ENCODE data around the gene ASL. TPM values are rescaled to one million over a fixed set of nuclear protein-coding genes. Genes with fewer than 3 reads are reported as not detected.
"Not testable (repeated sequence)": the region's sequence is repeated elsewhere in the genome, so short reads cannot be mapped to it uniquely, and the experiment has no call there.

ASL gene
- polyA plus RNA-seq (ENCODE audit: insufficient read length in 12 of 12): 10 to 100 TPM in 6 of 12 donors, 1 to 10 TPM in 5, not detected in 1; 6.9 to 23.4 (median 10.2) TPM
- long read RNA-seq, donor 1, transcript ASL-201 (17 exons, 2,143 nt): major isoform, 19 of 79 reads
- long read RNA-seq, donor 1, transcript ASL-205 (16 exons, 1,622 nt): minor isoform, 6 of 79 reads
- long read RNA-seq, donor 1, partial matches to known transcripts: 50 of 79 reads
- long read RNA-seq, donor 1, other reads (novel, unspliced or antisense): 0 of 79 reads
- long read RNA-seq, donor 2, partial matches to known transcripts: 0 of 1 reads
- long read RNA-seq, donor 2, other reads (novel, unspliced or antisense): 0 of 1 reads
- long read RNA-seq, donor 3, partial matches to known transcripts: 0 of 2 reads
- long read RNA-seq, donor 3, other reads (novel, unspliced or antisense): 0 of 2 reads
- long read RNA-seq, donor 4, partial matches to known transcripts: 0 of 2 reads
- long read RNA-seq, donor 4, other reads (novel, unspliced or antisense): 0 of 2 reads
- long read RNA-seq, donor 5, partial matches to known transcripts: 0 of 6 reads
- long read RNA-seq, donor 5, other reads (novel, unspliced or antisense): 0 of 6 reads
- long read RNA-seq, donor 6: 0 reads
- long read RNA-seq, donor 7: 0 reads
- long read RNA-seq, donor 8, partial matches to known transcripts: 0 of 2 reads
- long read RNA-seq, donor 8, other reads (novel, unspliced or antisense): 0 of 2 reads
- long read RNA-seq, donor 9, partial matches to known transcripts: 0 of 3 reads
- long read RNA-seq, donor 9, other reads (novel, unspliced or antisense): 0 of 3 reads
- long read RNA-seq, donor 10, partial matches to known transcripts: 0 of 2 reads
- long read RNA-seq, donor 10, other reads (novel, unspliced or antisense): 0 of 2 reads
- long read RNA-seq, donor 11, partial matches to known transcripts: 0 of 3 reads
- long read RNA-seq, donor 11, other reads (novel, unspliced or antisense): 0 of 3 reads

DNA sequence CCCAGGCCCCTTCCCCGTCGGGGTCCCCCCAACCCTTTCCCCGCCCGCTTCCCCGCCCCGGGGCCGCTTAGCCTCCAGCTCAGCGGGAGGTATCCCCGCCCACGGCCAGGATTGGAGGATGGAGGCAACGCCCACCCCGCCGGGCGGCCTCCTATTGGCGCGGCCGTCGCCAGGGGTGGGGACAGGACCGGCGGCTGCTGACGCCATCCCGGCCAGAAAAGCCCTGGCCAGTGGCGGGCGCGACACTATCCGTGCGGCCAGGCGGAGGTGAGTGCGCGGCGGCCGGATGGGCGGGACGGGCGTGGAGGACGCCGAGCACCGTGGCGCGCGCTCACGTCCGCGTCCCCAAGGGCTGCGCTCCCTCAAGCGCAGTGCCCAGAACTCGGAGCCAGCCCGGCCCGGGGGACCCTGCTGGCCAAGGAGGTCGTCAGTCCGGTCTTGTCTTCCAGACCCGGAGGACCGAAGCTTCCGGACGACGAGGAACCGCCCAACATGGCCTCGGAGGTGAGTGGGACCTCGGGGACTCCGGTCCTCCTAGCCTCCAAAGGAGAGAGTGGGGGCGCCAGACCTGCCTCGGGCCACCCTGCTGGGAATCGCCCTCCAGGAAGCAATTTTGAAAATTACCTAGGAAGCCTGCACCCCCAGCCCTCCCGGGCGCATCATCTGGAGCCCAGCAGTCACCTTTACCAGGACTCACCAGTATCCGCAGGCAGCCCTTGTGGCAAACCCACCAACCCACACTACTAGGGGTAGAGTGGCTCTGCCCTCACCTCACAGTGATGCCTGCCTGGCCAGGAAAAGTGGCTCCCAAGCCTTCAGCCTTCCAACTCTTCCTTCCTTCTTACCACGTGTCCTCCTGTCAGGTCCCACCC lies at the start of gene ASL:
Gene ASL, plus strand, starts transcription at position 230 of the 872 bp plus-strand sequence. Its CDS starts 263 bp downstream, at position 493.
- DNase-seq: peak; percentile 90

DNA sequence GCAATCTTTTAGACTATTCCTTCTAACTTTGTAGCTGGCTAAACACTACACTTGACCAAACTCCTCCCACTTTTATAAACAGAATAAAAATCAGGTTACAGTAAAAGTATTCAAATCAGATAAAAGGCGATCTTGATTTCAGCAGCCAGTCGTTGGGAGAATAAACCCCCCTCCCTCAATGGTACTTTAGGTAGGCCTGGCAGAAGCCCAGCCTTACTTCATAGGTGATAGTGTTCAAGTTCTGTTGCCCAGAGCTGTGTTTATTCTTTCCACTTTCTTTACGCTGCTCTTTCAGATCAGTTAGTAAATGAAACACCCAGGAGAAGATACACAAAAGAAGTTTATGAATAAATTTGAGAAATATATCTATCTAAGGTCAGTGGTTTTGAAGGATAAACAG lies 47.3 kb upstream of the ASL start:
- not testable (repeated sequence) for DNase-seq

DNA sequence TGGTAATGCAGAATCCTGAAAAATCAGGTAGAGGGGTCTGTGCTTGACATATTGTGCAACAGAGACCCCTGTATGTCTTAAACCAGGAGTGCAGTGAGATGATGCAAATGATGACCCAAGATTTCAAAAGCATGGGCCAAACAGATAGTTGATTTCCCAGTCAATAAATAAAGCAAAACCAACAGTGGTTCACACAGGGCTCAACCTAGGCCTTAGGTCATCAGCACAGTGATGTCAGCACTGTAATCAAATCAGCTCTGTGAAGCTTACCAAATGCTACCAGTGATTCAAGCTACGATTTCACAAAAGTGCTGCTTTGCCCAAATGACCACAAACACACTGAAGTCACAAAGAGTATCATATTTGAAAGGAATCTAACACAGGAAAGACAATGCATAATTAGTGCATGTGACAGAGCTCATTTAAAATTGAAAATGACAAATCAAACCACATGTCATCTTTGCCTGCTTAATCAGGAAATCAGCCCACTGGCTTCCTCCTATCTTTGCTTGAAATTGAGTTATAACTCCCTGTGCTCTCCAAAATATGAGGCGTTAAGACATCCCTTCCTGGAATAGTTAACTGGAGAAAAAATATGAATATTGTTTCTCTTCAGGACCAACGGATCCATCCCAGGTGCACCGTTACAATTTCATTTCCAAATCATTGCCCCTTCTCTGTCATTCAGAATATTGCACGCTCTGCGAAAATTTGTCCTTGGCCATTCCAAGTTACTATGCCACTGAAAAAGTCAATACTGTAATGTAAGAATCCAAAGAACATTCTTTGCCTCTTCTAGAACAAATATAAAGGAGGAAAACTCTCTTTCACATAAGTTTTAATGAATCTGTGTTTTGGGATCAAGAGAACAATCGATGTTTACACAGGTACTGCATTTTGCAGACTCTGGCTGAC lies 41.9 kb upstream of the ASL start:
- DNase-seq: no peak

DNA sequence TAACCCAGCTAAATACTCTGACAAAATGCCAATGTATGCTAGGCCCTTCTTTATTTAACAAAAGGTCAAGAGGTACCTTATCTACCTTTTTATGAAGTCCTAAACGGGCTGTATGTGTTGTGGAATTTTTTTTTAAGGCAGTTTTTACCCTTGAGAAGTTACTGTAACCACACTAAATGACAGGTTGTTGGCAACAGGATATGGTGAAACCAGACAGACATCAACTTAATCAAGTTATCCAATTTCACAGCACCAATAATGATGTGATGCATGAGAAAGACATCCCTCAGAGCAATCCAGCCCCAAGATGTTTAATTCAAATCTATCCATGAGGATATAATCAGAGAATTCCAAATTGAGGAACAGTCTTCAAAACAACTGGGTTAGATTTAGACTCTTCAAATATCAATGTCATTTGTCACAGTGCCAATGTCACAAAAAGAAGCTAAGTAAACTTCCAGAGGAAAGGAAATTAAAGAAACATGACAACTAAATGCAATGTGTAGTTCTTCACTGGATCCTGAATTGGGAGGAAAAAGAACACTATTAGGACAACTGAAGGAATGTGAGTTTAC lies 41.1 kb upstream of the ASL start:
- not testable (repeated sequence) for DNase-seq

DNA sequence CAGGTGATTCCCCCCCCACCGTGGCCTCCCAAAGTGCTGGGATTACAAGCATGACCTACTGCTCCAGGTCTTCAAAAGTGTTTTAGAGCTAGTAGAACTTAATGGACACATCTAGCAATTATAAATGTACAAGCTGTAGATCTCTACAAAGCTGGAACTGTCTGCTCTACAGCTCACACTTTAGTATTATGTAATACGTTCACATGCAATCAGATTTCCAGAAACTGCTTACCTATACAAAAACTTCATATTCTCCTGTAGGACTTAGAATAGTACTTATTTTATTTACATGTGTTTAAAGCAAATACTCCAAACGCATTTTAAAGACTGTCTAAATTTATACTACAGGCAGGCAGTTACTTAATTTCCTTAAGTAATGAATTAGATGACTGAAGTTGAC lies 39.2 kb upstream of the ASL start:
- DNase-seq: no peak

DNA sequence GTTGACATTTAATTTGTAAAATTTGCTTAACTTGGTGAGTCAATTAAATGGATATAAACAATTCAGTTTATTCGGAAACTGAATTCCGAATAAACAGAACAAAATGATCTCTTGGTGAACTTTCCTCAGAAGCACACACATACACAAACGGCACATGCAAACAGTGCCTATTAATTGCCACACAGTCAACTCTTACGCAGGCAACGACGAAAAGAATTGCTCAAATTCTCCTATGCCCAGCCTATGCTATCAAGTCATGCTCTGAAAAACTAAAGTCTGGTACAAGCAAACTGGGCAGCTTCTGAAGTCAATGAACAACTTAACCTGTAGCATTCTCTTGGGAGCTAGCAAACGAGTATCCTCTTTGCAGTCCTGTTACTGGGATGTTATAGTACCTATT lies 38.8 kb upstream of the ASL start:
- no peak for DNase-seq

DNA sequence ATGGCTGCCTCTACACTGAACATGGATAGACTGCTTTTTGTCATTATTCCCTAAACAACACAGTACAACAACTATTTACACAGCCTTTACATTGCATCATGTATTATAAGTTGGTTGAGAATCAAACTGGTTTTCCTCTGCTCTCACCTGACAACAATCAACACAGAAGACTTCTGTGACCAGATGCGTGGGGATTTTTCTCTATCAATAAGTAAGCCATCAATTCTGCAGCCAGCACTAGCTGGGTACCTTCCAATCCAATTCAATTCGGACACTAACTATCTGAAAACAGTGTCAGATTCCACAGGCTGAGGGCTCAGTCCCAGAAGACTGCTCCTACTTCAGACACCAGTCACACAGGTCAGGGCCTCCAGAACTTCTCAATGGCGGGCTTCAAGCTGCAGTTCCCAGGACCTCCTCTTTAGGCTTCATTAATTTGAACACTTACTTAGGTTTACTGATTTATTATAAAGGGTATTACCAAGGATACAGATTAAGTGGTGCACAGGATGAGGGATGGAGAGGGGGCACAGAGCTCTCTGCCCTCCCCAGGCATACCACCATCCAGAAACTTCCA lies 36.4 kb upstream of the ASL start:
- DNase-seq: no peak

DNA sequence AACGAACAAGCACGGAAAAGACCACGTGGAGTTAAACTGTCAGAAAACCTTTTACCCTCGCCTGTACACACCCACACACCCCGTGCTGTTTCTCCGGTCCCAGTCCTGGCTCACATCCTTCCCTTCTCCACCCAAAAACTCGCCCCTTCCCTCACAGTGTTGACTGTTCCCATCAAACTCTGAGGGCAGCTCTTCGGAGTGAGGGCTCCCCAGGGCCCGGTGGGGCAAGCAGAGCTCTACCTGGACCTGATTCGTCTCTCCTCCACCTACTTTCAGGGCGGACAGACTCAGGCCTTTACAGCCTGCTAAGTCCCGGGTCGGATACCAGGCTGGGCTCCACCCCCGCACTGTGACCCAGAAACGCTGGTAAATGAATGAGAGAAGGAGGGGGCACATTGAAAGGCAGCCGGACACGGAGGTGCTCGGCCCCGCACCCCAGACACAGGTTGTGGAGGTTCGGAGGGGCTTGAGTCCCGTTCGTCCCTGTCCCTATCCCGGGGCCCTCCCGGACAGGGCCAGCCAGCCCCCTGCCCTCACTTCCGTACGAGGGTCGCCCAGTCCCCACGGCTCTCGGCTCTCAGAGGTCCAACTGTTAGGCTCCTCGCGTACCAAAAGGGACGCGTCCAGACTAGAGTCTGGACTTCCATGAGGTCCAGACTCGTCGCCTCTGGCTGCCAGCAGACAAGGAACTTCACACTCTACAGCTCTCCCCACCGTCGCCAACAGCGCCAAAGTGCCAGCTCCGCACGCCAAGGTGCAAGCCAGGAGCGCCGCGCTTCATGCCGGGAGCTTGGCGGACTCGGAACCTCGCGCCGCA lies 31.7 kb upstream of the ASL start:
- DNase-seq: peak; percentile 26

DNA sequence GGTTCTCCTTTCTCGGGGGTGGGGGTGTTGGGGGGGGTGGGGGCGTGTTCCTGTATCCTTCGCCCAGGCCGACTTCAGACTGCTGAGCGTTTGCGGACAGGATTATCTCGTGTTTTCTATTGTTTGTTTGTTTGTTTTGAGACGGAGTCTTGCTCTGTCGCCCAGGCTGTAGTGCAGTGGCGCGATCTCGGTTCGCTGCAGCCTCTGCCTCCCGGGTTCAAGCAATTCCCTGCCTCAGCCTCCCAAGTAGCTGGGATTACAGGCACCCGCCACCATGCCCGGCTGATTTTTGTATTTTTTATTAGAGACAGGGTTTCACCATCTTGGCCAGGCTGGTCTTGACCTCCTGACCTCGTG lies 31.1 kb upstream of the ASL start:
- DNase-seq: not testable (repeated sequence)

DNA sequence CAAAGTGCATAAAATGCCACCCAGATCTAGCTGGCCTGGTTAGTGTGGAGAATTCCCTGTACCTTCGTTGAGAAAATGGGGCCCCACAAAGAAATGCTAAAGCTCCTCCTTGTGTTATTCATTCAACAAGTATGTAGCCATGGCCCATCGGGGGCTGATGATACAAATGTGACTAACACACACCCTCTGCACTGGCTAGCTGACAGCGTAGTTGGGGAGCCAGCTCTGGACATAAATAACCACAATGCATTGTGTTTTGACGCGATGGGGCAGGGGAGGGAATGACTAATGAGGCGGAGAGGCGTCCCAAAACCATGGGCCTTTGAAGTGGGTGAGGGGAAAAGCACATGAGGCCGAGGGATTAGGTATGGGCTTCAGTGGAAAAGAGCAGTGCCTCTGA lies 28.2 kb upstream of the ASL start:
- no peak for DNase-seq

DNA sequence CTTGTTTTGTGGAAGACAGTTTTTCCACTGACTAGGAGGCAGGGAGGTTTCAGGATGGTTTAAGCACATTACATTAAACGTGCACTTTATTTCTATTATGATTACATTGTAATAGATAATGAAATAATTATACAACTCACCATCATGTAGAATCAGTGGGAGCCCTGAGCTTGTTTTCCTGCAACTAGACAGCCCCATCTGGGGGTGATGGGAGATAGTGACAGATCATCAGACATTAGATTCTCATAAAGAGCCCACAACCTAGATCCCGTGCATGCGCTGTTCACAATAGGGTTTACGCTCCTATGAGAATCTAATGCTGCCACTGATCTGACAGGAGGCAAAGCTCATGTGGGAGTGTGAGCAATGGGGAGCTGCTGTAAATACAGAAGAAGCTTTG lies 25.7 kb upstream of the ASL start:
- not testable (repeated sequence) for DNase-seq

DNA sequence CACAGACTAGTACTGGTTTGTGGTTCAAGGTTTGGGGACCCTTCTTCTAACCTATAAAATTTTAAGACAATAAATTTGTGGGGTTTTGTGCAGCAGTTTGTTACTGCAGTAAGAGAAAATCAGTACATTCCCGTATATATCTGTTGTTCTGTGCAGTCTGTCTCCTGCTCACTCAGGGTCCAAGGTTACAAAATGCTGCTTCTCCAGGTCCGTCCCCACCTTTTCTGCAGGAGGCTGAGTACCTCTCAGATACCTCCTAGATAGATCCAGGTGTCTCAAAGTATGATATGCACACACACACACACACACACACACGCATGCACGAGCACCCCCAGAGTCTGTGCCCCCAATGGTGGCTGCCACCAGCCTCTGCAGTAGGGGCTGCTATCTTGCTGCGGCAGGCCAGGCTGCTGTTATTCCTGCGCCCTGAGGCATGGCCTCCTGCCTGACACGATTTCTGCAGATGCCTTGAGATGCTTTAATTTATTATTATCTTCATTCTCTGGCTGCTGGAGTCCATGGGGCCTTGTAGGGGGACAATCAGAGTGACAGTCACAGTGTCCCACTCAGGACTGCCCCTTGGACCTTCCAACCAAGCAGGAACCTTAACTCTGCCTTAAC lies 25.2 kb upstream of the ASL start:
- DNase-seq: no peak

DNA sequence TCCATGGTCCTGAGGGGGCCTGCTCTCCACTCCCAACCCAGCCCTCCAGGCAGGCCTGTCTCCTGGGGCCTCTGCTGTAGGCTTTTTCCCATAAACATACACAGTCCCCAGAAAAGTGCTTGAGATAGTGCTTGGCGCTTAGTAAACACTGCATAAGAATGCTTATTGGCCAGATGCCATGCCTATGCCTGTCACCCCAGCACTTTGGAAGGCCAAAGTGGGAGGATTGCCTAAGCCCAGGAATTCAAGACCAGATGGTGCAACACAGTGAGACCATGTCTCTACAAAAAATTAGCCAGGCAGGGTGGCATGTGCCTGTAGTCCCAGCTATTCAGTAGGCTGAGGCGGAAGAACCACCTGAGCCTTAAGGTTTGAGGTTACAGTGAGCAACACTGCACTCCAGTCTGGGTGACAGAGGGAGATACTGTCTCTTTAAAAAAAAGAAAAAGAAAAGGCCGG lies 24.6 kb upstream of the ASL start:
- no peak for DNase-seq

DNA sequence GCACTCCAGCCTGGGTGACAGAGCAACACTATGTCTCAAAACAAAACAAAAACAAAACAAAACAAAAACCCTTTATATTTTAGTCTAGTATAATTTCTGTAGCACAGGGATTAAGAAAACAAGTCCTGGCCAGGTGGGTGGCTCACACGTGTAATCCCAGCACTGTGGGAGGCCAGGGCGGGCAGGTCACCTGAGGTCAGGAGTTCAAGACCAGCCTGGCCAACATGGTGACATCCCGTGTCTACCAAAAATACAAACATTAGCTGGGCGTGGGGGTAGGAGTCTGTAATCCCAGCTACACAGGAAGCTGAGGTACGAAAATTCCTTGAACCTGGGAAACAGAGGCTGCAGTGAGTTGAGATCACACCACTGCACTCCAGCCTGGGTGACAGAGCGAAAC lies 23.2 kb upstream of the ASL start:
- DNase-seq: no peak

DNA sequence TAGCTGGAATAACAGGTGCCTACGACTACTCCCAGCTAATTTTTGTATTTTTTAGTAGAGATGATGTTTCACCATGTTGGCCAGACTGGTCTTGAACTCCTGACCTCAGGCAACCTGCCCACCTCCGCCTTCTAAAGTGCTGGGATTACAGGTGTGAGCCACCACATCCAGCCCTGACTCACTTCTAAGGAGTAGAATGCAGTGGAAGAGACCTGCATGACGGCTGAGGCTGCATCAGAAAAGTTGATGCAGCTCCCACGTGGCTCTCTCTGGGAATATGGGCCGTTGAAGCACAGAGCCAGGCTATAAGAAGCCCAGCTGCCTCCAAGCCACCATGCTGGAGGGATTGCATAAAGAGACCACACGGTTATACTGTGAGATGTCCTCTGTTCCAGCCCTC lies 21.6 kb upstream of the ASL start:
- no peak for DNase-seq

DNA sequence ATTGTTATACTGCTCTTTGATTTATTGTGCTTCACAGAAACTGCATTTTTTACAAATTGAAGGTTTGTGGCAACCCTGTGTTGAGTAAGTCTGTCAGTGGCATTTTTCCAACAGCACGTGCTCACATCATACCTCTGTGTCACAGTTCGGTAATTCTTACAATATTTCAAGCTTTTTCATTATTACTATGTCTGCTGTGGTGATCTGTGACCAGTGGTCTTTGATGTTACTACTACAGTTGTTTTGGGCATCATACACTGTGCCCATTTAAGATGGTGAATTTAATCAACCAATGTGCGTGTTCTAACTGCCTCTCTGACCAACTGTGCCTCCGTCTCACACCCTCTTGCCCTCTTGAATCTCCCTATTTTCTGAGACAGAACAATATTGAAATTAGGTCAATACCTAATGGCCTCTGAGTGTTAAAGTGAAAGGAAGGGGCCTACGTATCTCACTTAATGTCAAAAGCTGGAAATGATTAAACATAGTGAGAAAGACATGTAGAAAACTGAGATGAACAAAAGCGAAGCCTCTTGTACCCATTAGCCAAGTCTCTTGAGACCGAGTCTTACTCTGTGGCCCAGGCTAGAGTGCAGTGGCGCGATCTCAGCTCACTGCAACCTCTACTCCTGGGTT lies 20.2 kb upstream of the ASL start:
- DNase-seq: no peak

DNA sequence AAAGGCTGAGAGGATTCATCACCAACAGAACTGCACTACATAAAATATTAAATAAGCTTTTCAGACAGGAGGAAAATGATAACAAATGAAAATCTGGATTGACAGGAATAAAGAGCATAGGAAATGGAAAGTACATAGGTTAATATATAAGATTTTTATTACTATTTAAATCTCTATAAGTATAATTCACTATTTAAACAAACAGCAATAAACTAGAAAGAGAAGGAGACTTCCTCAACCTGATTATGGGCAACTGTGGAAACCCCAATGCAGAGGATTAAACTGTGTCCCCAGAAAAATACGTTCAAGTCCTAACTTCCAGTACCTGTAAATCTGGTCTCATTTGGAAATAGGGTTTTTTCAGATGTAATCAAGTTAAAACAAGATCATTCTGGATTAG lies 14.8 kb upstream of the ASL start:
- no peak for DNase-seq

DNA sequence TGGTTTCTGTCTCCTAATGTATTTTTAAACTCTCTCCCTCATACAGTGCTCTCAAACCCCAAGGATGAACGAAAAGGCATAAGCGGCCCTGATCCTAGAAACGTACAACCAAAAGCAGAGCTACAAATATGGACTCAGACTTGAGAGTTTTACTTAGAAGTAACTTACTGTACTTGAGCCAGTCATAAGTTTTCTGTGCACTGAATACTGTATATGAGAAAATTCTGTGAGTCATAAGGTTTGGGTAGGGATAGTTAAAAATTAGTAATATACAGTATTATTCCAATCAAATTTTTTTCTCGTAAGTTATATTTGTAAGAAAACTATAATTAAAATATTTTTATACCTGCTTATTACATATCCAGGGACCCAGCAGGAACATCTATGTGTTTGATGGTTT lies 5.9 kb upstream of the ASL start:
- no peak for DNase-seq
